Measurements from ENCODE around the gene SORCS1.

SORCS1 gene

DNA sequence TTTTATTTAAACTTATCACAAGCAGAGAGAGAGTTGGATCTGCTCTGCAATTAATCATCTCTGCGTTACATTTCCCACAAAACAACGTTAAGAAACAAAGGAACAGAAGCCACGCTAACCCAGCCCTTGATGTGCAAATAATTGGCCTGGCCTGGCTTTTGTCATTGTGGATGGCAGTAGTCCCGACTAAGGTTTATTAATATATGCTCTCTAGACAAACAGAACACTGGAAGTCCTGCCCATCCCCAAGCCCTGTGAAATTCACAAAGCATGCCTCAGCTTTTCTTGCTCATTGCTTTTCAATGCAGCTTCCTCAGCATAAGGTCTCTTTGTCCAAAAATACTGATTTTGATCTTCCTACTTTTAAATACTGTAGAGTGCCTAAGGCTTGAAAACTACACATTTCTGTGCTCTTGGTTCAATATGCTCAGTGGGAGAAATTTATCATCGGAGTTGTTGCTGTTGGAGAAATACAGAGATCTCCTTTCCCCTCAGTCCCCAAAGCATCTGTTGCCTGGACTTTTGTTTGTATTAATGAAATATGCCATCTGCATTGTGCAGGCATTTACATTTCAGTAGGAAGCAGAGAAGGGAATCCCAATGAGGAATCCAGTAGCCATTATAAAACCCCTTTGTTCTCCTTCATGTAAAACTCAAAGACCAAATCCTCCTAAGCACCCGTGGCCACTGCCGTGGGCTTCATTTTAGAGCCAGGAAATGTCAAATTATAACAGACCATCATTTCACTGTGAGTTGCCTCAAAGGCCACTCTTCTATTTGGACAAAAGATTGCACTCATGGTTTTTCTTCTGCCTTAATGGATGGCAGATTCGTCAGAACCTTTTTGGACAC is 61.1 kb downstream of the SORCS1 start:
- DNase-seq, result no peak

DNA sequence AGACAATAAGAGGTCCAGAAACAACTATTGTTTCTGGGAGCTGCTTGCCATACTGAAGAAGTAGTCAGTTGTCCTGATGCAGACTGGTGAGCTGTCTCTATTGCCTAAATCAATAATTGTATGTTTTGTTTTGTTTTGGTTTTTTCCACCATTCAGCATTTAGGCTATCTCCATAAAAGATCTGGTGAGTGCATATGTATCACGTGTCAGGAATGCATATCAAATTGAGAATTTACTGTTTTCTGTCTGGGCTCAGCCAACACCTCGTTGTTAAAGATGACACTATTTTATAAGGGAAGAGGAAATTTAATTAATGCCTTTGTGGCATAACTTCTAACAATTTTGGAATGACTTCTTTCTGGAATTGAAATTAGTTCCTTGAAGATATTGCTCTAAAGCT is 66.2 kb downstream of the SORCS1 start:
- no peak for DNase-seq

GRCh38 chr10:107094824-107095522 is 69.5 kb downstream of the SORCS1 start:
- no peak for DNase-seq

DNA sequence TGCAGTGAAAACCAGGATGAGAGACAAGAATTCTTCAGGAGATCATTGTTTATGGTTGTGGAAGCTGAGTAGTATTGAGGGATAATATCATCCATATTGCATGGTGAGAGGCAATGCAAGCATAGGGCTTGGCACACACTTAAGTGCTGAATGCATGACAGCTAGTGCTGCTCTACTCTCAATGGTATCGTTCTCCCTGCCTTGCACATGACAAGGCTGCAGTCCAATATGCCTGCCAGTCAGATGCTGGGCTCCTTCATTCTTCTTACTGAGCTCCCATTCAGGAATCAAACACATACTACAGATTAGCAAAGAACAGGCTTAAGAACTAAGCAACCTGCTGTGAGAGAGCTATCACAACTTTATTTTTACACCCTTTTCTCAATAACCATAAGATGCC is 72.2 kb downstream of the SORCS1 start:
- no peak for DNase-seq

GRCh38 chr10:107091126-107091525 is 73.4 kb downstream of the SORCS1 start:
- no peak for DNase-seq

GRCh38 chr10:107085665-107086525 is 78.6 kb downstream of the SORCS1 start:
- no peak for DNase-seq

DNA sequence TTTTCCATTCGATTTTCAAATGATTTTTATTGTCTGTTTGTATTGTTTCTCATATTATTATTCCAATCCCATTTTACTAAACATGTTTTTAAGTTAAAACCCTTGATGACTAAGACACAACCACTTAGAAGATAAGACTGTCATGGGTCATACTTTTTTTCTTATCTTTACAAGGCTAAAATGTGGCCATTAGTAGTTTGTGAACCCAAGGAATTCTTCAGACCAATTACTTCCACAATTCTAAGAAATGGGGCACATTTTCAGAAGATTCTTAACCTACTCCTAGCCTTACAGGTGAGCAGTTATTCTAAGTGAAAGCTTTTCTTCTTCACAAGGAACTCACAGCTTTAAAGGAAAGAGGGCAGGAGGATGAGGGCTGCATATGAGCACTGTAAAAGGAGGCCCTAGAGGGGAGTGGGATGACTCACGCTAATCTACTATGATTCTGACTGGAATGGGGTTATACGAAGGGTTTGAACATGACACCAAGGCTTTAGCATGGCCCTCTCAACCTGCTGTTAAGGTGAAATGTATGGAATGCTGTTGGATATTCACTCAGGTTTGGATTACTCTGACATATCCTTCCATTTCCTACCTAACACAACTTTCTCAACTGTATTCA is 81.0 kb downstream of the SORCS1 start:
- DNase-seq, result no peak

- no peak for DNase-seq
These were observed 82.9 kb downstream of the SORCS1 start for GRCh38 chr10:107081644-107082043.

- no peak for DNase-seq
These were observed 89.4 kb downstream of the SORCS1 start for GRCh38 chr10:107075117-107075516.

- no peak for DNase-seq
These were observed 91.7 kb downstream of the SORCS1 start for GRCh38 chr10:107072786-107073185.

DNA sequence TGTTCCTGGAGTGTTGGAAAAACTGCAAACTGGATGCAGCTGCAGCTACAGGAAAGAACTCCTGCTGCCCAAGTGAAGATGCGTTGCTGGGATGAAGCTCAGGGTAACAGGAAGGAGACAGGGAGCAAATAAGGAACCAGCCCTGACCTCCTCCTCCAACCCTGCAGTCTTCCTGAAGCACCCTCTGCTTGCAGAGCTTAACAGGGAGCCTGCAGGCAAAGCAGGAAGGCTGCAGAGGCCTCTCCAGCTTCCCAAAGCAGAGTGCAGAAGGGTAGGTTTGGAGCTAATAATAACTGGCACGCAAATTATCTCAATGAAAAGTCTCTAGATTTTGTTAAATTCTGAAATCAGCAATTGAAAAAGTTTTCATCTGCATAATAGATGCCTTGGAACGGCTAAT is 92.5 kb downstream of the SORCS1 start:
- no peak for DNase-seq

GRCh38 chr10:107071301-107071700 is 93.2 kb downstream of the SORCS1 start:
- no peak for DNase-seq

GRCh38 chr10:107067843-107068242 is 96.7 kb downstream of the SORCS1 start:
- DNase-seq, result no peak

DNA sequence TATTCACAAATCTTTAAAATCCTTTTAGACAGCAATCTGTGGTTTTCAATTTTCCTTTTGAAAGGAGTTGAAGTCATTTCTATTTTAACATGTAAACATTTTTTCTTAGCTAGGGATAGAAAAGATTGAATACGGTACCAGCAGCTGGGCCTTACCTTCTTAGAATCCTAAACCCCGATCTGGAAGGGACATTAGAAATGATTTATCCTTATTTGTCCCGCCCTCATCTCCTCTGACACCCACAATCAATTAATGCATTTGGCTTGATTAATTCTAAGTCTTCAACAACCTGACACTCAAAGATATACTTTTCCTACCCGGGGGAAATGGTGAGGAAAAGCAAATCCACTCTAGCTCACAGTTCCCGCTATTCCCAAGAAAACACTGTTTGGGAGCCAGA is 100.4 kb downstream of the SORCS1 start:
- no peak for DNase-seq

- no peak for DNase-seq
These were observed 104.6 kb downstream of the SORCS1 start for GRCh38 chr10:107059872-107060271.

DNA sequence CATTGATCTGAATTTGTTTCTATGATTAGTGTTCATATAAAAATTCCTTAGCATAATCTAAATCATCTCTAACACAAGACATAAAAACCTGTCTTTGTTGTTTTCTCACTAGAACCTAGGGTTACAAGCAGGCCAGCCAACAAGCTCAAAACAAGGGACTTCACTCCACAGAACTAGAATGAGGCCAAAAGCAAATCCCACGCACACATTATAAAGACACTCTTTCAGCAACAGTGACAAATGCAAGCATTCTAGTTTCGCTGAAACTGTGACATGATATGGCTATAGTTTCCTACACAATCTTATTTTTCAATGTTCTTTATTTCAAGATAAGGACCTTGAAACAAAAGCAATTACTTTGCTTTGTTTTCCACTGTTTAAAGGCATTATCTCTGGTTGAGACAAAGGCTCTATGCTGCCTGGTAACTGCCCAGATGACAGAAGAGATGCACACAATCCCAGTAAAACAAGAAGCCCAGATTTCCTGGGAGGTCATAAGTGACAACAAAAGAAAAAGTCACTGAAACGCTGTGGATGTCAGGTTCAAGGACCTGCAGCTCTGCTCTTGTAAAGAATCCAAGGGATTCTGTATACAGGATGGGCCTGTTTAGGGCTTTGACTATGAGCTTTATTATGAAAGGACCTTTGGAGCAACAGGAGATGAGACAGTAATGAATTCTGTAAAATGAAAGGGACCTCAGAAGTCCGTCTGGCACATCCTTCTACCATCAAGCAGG is 105.3 kb downstream of the SORCS1 start:
- DNase-seq, result no peak

GRCh38 chr10:107058331-107058730 is 106.2 kb downstream of the SORCS1 start:
- no peak for DNase-seq

- no peak for DNase-seq
These were observed 108.3 kb downstream of the SORCS1 start for GRCh38 chr10:107056182-107056581.

- DNase-seq, result no peak
These were observed 109.9 kb downstream of the SORCS1 start for GRCh38 chr10:107054469-107055156.

DNA sequence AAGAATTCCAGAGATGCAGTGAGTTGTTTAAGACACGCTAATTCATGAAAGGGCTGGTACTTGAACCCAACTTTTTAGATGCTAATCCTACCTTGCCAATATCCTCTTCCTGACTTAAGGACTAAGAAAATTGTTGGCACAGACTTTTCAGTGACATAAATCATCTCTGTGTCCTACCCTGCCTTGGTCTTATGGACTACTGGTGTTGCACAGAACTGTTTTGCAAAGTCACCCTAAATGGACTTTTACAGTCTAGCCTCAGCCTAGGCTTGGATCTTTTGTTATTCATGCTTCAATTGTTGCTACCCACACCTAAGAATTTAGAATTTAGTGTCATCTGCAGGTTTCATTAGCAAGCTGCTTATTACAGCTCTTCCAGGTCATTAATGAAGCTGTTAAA is 112.7 kb downstream of the SORCS1 start:
- no peak for DNase-seq

DNA sequence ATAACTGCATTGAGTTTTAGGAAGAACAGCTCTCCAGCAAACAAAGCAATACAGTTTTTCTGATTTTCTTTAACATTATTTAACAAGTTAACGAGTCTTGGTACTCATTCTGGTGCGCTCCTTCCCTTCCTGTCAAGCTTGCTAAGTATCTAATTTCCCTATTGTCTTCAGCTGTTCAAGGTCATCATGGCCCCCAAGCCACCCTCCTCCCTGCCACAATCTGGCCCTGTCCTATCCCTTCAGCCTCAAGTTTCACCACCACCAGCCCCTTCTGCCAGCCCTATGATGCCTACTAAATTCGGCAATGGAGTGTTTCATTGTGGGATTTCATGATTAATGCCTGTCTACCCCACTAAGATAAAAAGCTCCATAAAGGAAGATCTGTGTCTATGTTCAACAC is 121.0 kb downstream of the SORCS1 start:
- DNase-seq, result no peak
